Measurements from ENCODE around the gene KIAA0753.

- TF ChIP-seq, protein P1, sequence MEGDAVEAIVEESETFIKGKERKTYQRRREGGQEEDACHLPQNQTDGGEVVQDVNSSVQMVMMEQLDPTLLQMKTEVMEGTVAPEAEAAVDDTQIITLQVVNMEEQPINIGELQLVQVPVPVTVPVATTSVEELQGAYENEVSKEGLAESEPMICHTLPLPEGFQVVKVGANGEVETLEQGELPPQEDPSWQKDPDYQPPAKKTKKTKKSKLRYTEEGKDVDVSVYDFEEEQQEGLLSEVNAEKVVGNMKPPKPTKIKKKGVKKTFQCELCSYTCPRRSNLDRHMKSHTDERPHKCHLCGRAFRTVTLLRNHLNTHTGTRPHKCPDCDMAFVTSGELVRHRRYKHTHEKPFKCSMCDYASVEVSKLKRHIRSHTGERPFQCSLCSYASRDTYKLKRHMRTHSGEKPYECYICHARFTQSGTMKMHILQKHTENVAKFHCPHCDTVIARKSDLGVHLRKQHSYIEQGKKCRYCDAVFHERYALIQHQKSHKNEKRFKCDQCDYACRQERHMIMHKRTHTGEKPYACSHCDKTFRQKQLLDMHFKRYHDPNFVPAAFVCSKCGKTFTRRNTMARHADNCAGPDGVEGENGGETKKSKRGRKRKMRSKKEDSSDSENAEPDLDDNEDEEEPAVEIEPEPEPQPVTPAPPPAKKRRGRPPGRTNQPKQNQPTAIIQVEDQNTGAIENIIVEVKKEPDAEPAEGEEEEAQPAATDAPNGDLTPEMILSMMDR (IDR thresholded peaks at IDR 0.05; ENCODE audit: low read depth, low read length, poor library complexity, severe bottlenecking) = no peak
- no peak for TF ChIP-seq EZH2phosphoT487 (IDR thresholded peaks at IDR 0.05; ENCODE audit: borderline replicate concordance, low read length)
These were observed 43.4 kb upstream of the KIAA0753 start for GRCh38 chr17:6683730-6684459.
